ENCODE measurements around the gene BRF1. TPM values are rescaled to one million over a fixed set of nuclear protein-coding genes. Genes with fewer than 3 reads are reported as not detected.

The BRF1 gene
- total RNA-seq, 1 donor = 28.8 TPM

DNA sequence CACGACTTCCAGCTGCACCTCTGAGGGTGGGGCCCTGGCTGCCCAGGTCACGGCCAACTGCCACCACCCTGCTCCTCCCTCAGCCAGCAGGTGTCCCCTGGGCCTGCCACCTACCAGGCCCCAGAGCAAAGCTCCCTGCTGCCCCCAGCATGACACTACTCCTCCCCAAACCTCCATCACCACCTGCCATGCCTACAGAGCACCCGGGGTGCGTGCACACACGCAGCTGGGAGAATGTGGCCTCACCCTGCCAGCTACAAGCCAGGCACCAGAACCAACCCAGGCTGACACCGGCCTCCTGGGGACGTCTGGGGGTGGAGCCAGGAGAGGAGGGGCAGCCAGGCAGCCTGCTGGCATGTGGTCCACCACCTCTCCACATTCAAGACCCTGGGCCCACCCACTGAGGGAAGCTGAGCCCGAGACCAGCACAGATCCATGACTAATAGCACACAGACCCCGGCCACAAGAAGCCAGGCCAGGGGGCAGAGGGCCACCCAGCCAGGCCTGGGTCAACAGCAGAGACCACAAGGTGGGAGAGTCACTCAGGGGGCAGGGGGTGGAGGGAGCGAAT, 135.6 kb downstream of the BRF1 start:
- no peak for DNase-seq (ENCODE audit: low read depth)
- TF ChIP-seq, protein P1, sequence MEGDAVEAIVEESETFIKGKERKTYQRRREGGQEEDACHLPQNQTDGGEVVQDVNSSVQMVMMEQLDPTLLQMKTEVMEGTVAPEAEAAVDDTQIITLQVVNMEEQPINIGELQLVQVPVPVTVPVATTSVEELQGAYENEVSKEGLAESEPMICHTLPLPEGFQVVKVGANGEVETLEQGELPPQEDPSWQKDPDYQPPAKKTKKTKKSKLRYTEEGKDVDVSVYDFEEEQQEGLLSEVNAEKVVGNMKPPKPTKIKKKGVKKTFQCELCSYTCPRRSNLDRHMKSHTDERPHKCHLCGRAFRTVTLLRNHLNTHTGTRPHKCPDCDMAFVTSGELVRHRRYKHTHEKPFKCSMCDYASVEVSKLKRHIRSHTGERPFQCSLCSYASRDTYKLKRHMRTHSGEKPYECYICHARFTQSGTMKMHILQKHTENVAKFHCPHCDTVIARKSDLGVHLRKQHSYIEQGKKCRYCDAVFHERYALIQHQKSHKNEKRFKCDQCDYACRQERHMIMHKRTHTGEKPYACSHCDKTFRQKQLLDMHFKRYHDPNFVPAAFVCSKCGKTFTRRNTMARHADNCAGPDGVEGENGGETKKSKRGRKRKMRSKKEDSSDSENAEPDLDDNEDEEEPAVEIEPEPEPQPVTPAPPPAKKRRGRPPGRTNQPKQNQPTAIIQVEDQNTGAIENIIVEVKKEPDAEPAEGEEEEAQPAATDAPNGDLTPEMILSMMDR (IDR thresholded peaks at IDR 0.05; ENCODE audit: insufficient read depth, low read length) = no peak
- H3K4me3 ChIP-seq (ENCODE audit: low read depth, low read length) = no peak overlapping the region

GRCh38 chr14:105163040-105163742, 137.6 kb downstream of the BRF1 start:
- TF ChIP-seq, protein P1 (IDR thresholded peaks at IDR 0.05; ENCODE audit: insufficient read depth, low read length) = no peak
- DNase-seq (ENCODE audit: low read depth) = no peak
- H3K4me3 ChIP-seq (ENCODE audit: low read depth, low read length) = no peak overlapping the region

DNA sequence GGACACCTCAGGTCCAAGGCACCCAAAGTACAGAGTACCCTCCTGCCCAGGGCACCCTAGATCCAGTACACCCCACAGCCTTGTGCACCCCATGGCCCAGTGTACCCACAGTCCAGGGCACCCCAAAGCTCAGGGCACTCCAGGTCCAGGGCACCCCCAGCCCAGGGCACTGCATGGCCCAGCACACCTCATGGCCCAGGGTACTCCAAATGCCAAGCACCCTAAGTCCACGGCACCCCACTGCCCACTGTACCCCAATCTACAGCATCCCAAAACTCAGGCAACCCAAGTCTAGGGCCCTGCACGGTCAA, 138.2 kb downstream of the BRF1 start:
- H3K4me3 ChIP-seq (ENCODE audit: low read depth, low read length) = no peak overlapping the region
- no peak for DNase-seq (ENCODE audit: low read depth)
- TF ChIP-seq, protein P1 (IDR thresholded peaks at IDR 0.05; ENCODE audit: insufficient read depth, low read length) = no peak

DNA sequence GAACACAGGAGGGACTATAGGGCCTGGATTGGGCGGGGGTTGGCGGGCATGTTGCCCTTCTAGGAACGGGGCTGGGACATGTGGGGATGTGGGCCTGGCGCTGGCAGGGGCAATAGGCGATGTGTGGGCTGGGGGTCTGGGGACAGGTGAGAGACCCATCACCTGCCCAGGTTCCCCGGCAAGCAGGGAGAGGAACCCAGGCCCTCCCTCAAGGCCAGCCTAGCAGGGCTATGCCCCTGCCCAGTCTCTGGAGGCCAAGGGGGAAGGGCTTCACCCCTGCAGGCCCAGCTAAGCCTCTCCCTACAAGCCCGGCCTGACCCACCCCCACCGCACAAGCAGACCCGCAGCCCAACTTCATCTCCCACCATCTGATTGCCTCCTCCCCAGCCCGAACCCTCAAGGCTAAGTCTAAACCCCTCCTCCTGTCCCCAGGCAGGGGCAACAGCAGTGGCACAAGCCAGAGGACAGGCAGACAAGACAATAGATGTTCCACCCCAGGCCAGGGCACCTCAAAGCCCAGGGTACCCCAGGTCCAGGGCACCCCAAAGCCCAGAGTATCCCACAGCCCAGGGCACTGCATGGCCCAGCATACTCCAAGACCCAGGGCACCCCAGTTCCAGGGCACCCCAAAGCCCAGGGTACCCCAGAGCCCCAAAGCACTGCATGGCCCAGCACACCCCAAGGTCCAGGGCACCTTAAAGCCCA, 138.7 kb downstream of the BRF1 start:
- TF ChIP-seq, protein P1 (IDR thresholded peaks at IDR 0.05; ENCODE audit: insufficient read depth, low read length) = no peak
- DNase-seq (ENCODE audit: low read depth) = no peak
- H3K4me3 ChIP-seq (ENCODE audit: low read depth, low read length) = no peak overlapping the region

DNA sequence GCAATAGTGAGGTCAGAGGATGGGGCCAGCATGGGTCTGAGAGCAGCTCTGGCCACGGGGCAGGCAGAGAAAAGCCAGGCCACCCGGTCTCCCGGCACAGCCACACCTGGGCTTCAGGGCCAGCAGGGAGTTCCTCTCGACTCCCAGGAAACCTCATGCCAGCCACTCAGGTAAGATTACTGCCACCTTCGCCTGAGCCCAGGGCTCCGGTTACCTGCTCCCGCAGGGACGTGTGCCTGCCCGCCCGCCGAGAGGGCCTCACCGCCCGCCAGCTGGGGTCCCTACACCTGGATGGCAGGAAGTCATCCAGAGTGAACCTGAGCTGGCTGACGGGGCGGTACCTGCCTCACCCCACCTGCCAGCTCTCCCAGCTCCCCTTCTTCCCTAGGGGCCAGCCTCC, 139.5 kb downstream of the BRF1 start:
- no peak overlapping the region for H3K4me3 ChIP-seq (ENCODE audit: low read depth, low read length)
- DNase-seq (ENCODE audit: low read depth) = no peak
- TF ChIP-seq, protein P1 (IDR thresholded peaks at IDR 0.05; ENCODE audit: insufficient read depth, low read length) = no peak

GRCh38 chr14:105160776-105161175, 140.0 kb downstream of the BRF1 start:
- TF ChIP-seq, protein P1 (IDR thresholded peaks at IDR 0.05; ENCODE audit: insufficient read depth, low read length) = no peak
- H3K4me3 ChIP-seq (ENCODE audit: low read depth, low read length) = no peak overlapping the region
- DNase-seq (ENCODE audit: low read depth) = no peak
